HCT116 (cell line): ENCODE results near the gene CASK. TPM values are rescaled to one million over a fixed set of nuclear protein-coding genes. Genes with fewer than 3 reads are reported as not detected.

Experiments used
- ATAC-seq: fragments of 200-7000 bp; cut with Tn5 transposase; 2 replicates; pipeline ENCODE4 v1.9.1; 2020; ENCODE audit warnings: mild to moderate bottlenecking, moderate library complexity
- BruUV-seq: library from RNA; stranded (reverse); fragments of 400-500 nt; replicated peaks from 2 replicates; lab custom pipeline; 2021; lab: Mats Ljungman, UMichigan
- CTCF ChIA-PET: fragments of 300-600 bp; sonication (Branson Sonifier 250); formaldehyde crosslinking; loops from one replicate; lab custom pipeline; 2021; ENCODE audit warnings: antibody characterized with exemption; lab: Charles Lee
- POLR2A ChIA-PET: fragments of 300-600, 350-600 bp; sonication (Branson Sonifier 250); formaldehyde crosslinking; loops from one replicate; lab custom pipeline; 2021; ENCODE audit warnings: antibody characterized with exemption; lab: Charles Lee
- RAD21 ChIA-PET, 2 experiments: fragments of 300-600 bp; sonication (Branson Sonifier 250); formaldehyde crosslinking; loops; one replicate each; lab custom pipeline; 2023; ENCODE audit warnings: low total read pairs in 2 of 2; ENCODE audit not compliant: uncharacterized antibody in 2 of 2, unreplicated experiment in 2 of 2, low non-redundant PET in 1 of 2; lab: Charles Lee
- DNase-seq: peaks from one replicate; pipeline ENCODE4 v3.0.0-alpha.2; 2010; ENCODE audit warnings: low read depth, low spot score
- H2AFZ ChIP-seq: fragments of 200-600 bp; shearing (Covaris generic), sonication (generic); 2 replicates; pipeline ENCODE4 v1.6.1; 2017; ENCODE audit warnings: low read depth, mixed run types, mixed read lengths, antibody characterized with exemption, low read length; ENCODE audit not compliant: poor library complexity, severe bottlenecking
- H3K27ac ChIP-seq: 2 replicates; pipeline ENCODE4 v1.5.1; 2012; ENCODE audit warnings: low read depth, low read length
- H3K27me3 ChIP-seq: fragments of 200-600 bp; sonication (generic); 2 replicates; pipeline ENCODE4 v1.6.1; 2016; ENCODE audit warnings: mixed run types, low read length, mixed read lengths; ENCODE audit not compliant: insufficient read depth
- H3K36me3 ChIP-seq, 2 experiments: fragments of 200-500 bp in 1 of 2; fragments of 200-600 bp in 1 of 2; sonication (Bioruptor generic) in 1 of 2; sonication (generic) in 1 of 2; 2 replicates each; pipeline versions ENCODE4 v1.5.1 to v1.6.1; 2014 to 2016; ENCODE audit warnings: low read length in 2 of 2, inconsistent platforms in 1 of 2, mixed read lengths in 1 of 2, mixed run types in 1 of 2; ENCODE audit not compliant: insufficient read depth in 2 of 2, control insufficient read depth in 1 of 2
- H3K4me1 ChIP-seq, 2 experiments: fragments of 200-600 bp in 1 of 2; sonication (generic) in 1 of 2; 2 replicates each; pipeline versions ENCODE4 v1.5.1 to v1.6.1; 2012 to 2017; ENCODE audit warnings: low read length in 2 of 2, inconsistent platforms in 1 of 2, mild to moderate bottlenecking in 1 of 2, mixed read lengths in 1 of 2, mixed run types in 1 of 2, moderate library complexity in 1 of 2; ENCODE audit not compliant: insufficient read depth in 2 of 2, control insufficient read depth in 1 of 2
- H3K4me2 ChIP-seq: fragments of 200-600 bp; sonication (generic); 2 replicates; pipeline ENCODE4 v1.6.1; 2017; ENCODE audit warnings: mixed run types, low read length, mixed read lengths
- H3K4me3 ChIP-seq, 2 experiments: fragments of 200-600 bp in 1 of 2; sonication (generic) in 1 of 2; replicated peaks in 1 of 2; 2 replicates each; pipeline ENCODE4 v1.5.1; 2011 to 2016; ENCODE audit warnings: low read length in 2 of 2, control low read depth in 1 of 2, low read depth in 1 of 2, mild to moderate bottlenecking in 1 of 2, mixed read lengths in 1 of 2, mixed run types in 1 of 2
- H3K79me2 ChIP-seq: fragments of 200-600 bp; sonication (generic); 2 replicates; pipeline ENCODE4 v1.6.1; 2017; ENCODE audit warnings: mild to moderate bottlenecking, mixed run types, low read length, moderate library complexity, mixed read lengths; ENCODE audit not compliant: insufficient read depth
- H3K9ac ChIP-seq: fragments of 200-600 bp; sonication (generic); 2 replicates; pipeline ENCODE4 v1.6.1; 2016; ENCODE audit warnings: low read length, mixed read lengths
- H3K9me2 ChIP-seq: fragments of 200-600 bp; sonication (generic), shearing (Covaris generic); 2 replicates; pipeline ENCODE4 v1.6.1; 2017; ENCODE audit warnings: mixed run types, mild to moderate bottlenecking, moderate library complexity; ENCODE audit not compliant: insufficient read depth
- H3K9me3 ChIP-seq, 2 experiments: fragments of 200-500 bp in 1 of 2; fragments of 200-600 bp in 1 of 2; sonication (Bioruptor generic) in 1 of 2; sonication (generic) in 1 of 2; 2 replicates each; pipeline ENCODE4 v1.6.1; 2014 to 2017; ENCODE audit warnings: low read length in 2 of 2, mixed read lengths in 2 of 2, inconsistent platforms in 1 of 2, low read depth in 1 of 2, mild to moderate bottlenecking in 1 of 2, mixed run types in 1 of 2, moderate library complexity in 1 of 2; ENCODE audit not compliant: control insufficient read depth in 1 of 2, insufficient read depth in 1 of 2
- H4K20me1 ChIP-seq: fragments of 200-600 bp; sonication (generic), shearing (Covaris generic); 2 replicates; pipeline ENCODE4 v1.6.1; 2017; ENCODE audit warnings: mixed run types, mild to moderate bottlenecking, moderate library complexity; ENCODE audit not compliant: insufficient read depth
- ATF3 ChIP-seq: IDR thresholded peaks from 2 replicates; pipeline ENCODE4 v1.6.1; 2012
- CBX3 ChIP-seq: IDR thresholded peaks from 2 replicates; pipeline ENCODE4 v1.6.1; 2012; ENCODE audit warnings: low read depth
- CEBPB ChIP-seq: IDR thresholded peaks from 2 replicates; pipeline ENCODE4 v1.6.1; 2012; ENCODE audit warnings: low read depth
- CTCF ChIP-seq, 3 experiments: fragments of 200-600 bp in 1 of 3; sonication (generic) in 1 of 3; IDR thresholded peaks in 2 of 3; conservative IDR thresholded peaks in 1 of 3; 2 replicates each; pipeline ENCODE4 v1.5.1; 2012 to 2017; ENCODE audit warnings: low read depth in 2 of 3, low read length in 2 of 3, antibody characterized with exemption in 1 of 3, borderline replicate concordance in 1 of 3, control low read depth in 1 of 3, mild to moderate bottlenecking in 1 of 3, mixed read lengths in 1 of 3, mixed run types in 1 of 3, moderate library complexity in 1 of 3; ENCODE audit not compliant: insufficient read depth in 1 of 3
- ELF1 ChIP-seq: IDR thresholded peaks from 2 replicates; pipeline ENCODE4 v1.6.1; 2012; ENCODE audit warnings: low read depth, borderline replicate concordance
- EZH2 ChIP-seq: fragments of 200-600 bp; sonication (generic); IDR thresholded peaks from 2 replicates; pipeline ENCODE4 v1.6.1; 2017; ENCODE audit warnings: antibody characterized with exemption, mixed run types
- EZH2phosphoT487 ChIP-seq: fragments of 200-600 bp; IDR thresholded peaks from 2 replicates; pipeline ENCODE4 v1.6.1; 2018; ENCODE audit warnings: antibody characterized with exemption, borderline replicate concordance
- FOSL1 ChIP-seq: IDR thresholded peaks from 2 replicates; pipeline ENCODE4 v1.6.1; 2012; ENCODE audit warnings: low read depth
- MAX ChIP-seq: IDR thresholded peaks from 2 replicates; pipeline ENCODE4 v1.6.1; 2012
- POLR2A ChIP-seq: IDR thresholded peaks from 2 replicates; pipeline ENCODE4 v1.7.0; 2011; ENCODE audit warnings: borderline replicate concordance; ENCODE audit not compliant: insufficient read depth, insufficient read length; ENCODE audit errors: extremely low read depth
- RAD21 ChIP-seq: IDR thresholded peaks from 2 replicates; pipeline ENCODE4 v1.6.1; 2012; ENCODE audit warnings: low read depth, mild to moderate bottlenecking
- REST ChIP-seq: IDR thresholded peaks from 2 replicates; pipeline ENCODE4 v1.6.1; 2012; ENCODE audit warnings: low read depth
- SIN3A ChIP-seq: IDR thresholded peaks from 2 replicates; pipeline ENCODE4 v1.6.1; 2012; ENCODE audit warnings: low read depth
- SP1 ChIP-seq: IDR thresholded peaks from 2 replicates; pipeline ENCODE4 v1.6.1; 2012; ENCODE audit warnings: low read depth
- SRF ChIP-seq: IDR thresholded peaks from 2 replicates; pipeline ENCODE4 v1.6.1; 2012; ENCODE audit warnings: low read depth
- TCF7L2 ChIP-seq: IDR thresholded peaks from 2 replicates; pipeline ENCODE4 v1.7.0; 2011; ENCODE audit warnings: borderline replicate concordance, inconsistent platforms; ENCODE audit not compliant: insufficient read depth, insufficient read length; ENCODE audit errors: extremely low read depth
- ZBTB33 ChIP-seq: IDR thresholded peaks from 2 replicates; pipeline ENCODE4 v1.6.1; 2011; ENCODE audit warnings: mild to moderate bottlenecking, low read length, moderate library complexity; ENCODE audit not compliant: insufficient replicate concordance; ENCODE audit errors: extremely low read depth
- ZFX ChIP-seq: fragments of 450-650 bp; IDR thresholded peaks from 2 replicates; pipeline ENCODE4 v1.6.1; 2017
- ZNF274 ChIP-seq: fragments of 200-500 bp; sonication (Bioruptor generic); IDR thresholded peaks from 2 replicates; pipeline ENCODE4 v1.6.1; 2014; ENCODE audit warnings: mild to moderate bottlenecking, low read depth, low read length, inconsistent platforms
- intact Hi-C: fragments of 100-400 bp; cut with micrococcal nuclease; formaldehyde crosslinking; loops from 2 replicates; pipeline ENCODE4 v1.10.0; 2022
- total RNA-seq: library from RNA; stranded (reverse); gene quantifications from one replicate; pipeline ENCODE4 v1.2.1, GENCODE V29; 2021; ENCODE audit not compliant: unreplicated experiment

Gene CASK
- total RNA-seq, 1 experiment from 2014 or later: 39.0 TPM

- Histone ChIP-seq H3K9me3 (no peaks in the 10 kb centered on the region), H3K9me2 (no peaks in the 10 kb centered on the region), H4K20me1 (no peaks in the 10 kb centered on the region), H3K27me3 (no peaks in the 10 kb centered on the region), H3K79me2 (no peaks in the 10 kb centered on the region), H2AFZ (no peak overlapping the region), H3K36me3 (no peaks in the 10 kb centered on the region), H3K4me3 (no peak overlapping the region), H3K9ac (no peak overlapping the region), H3K4me1 (no peaks in the 10 kb centered on the region), H3K27ac (no peak overlapping the region), H3K4me2 (no peak overlapping the region)
- no TSS peak for BruUV-seq
- no peak for ATAC-seq
- no peak for DNase-seq
- ChIA-PET CTCF (no interaction called here), RAD21 (no interaction called here), POLR2A (no interaction called here)
- intact Hi-C loops: no loop called here
- TF ChIP-seq CEBPB (no peak), SRF (no peak), EZH2phosphoT487 (no peak), SP1 (no peak), RAD21 (no peak), MAX (no peak), CBX3 (no peak), ZFX (no peak), FOSL1 (no peak), CTCF (IDR thresholded peaks at IDR 0.05 in 2 of 3, conservative IDR thresholded peaks at IDR 0.05 in 1 of 3; ENCODE audit: borderline replicate concordance in 1 of 3, insufficient read depth in 1 of 3, low read depth in 2 of 3, low read length in 2 of 3) (no peak), ZBTB33 (no peak), ATF3 (no peak), TCF7L2 (no peak), REST (no peak), ZNF274 (no peak), EZH2 (no peak), SIN3A (no peak), ELF1 (no peak), POLR2A (no peak)
Measured at GRCh38 chrX:41655631-41656030, 267.7 kb downstream of the CASK start.
